PC-9 (cell line): ENCODE data around the gene RAPGEF1. TPM values are rescaled to one million over a fixed set of nuclear protein-coding genes. Genes with fewer than 3 reads are reported as not detected.

Experiments used
- BruUV-seq: library from RNA; stranded (reverse); fragments of 400-500 nt; replicated peaks from 2 replicates; lab custom pipeline; 2021; lab: Mats Ljungman, UMichigan
- CTCF ChIA-PET: fragments of 300-600 bp; sonication (Branson Sonifier 250); formaldehyde crosslinking; loops from one replicate; lab custom pipeline; 2022; ENCODE audit warnings: antibody characterized with exemption; lab: Charles Lee
- POLR2A ChIA-PET: fragments of 300-600 bp; sonication (Branson Sonifier 250); formaldehyde crosslinking; loops from one replicate; lab custom pipeline; 2022; ENCODE audit warnings: antibody characterized with exemption; ENCODE audit not compliant: unreplicated experiment; lab: Charles Lee
- DNase-seq, 2 experiments: peaks; one replicate each; pipeline versions ENCODE4 v3.0.0 to v3.0.0-alpha.2; 2015 to 2022; ENCODE audit warnings: mixed read lengths in 1 of 2
- H2AFZ ChIP-seq: fragments of 200-600 bp; sonication (generic); 2 replicates; pipeline ENCODE4 v1.8.1; 2017; ENCODE audit warnings: antibody characterized with exemption
- H3F3A ChIP-seq: fragments of 200-600 bp; sonication (generic); 2 replicates; pipeline ENCODE4 v1.8.1; 2017; ENCODE audit warnings: antibody characterized with exemption, mild to moderate bottlenecking, low read depth; ENCODE audit not compliant: insufficient read depth
- H3K27ac ChIP-seq: fragments of 200-600 bp; sonication (generic); 2 replicates; pipeline ENCODE4 v1.6.1; 2016; ENCODE audit warnings: mixed run types
- H3K27me3 ChIP-seq: fragments of 200-600 bp; sonication (generic); 2 replicates; pipeline ENCODE4 v1.6.1; 2016; ENCODE audit warnings: low read depth, mixed run types; ENCODE audit not compliant: insufficient read depth
- H3K36me3 ChIP-seq: fragments of 200-600 bp; sonication (generic); 2 replicates; pipeline ENCODE4 v1.6.1; 2016; ENCODE audit warnings: low read depth, mixed run types
- H3K4me1 ChIP-seq: fragments of 200-600 bp; sonication (generic); replicated peaks from 2 replicates; pipeline ENCODE4 v1.6.1; 2016; ENCODE audit warnings: mixed run types; ENCODE audit not compliant: insufficient read depth
- H3K4me2 ChIP-seq: fragments of 200-600 bp; sonication (generic); 2 replicates; pipeline ENCODE4 v1.6.1; 2017; ENCODE audit warnings: mixed run types
- H3K4me3 ChIP-seq: fragments of 200-600 bp; sonication (generic); 2 replicates; pipeline ENCODE4 v1.6.1; 2016; ENCODE audit warnings: mixed run types
- H3K79me2 ChIP-seq: fragments of 200-600 bp; sonication (generic); 2 replicates; pipeline ENCODE4 v1.6.1; 2017; ENCODE audit warnings: low read depth, mixed run types
- H3K9me2 ChIP-seq: fragments of 200-600 bp; sonication (generic); 2 replicates; pipeline ENCODE4 v1.8.1; 2017; ENCODE audit warnings: mild to moderate bottlenecking; ENCODE audit not compliant: insufficient read depth
- H3K9me3 ChIP-seq: fragments of 200-600 bp; sonication (generic); 2 replicates; pipeline ENCODE4 v1.8.1; 2016; ENCODE audit warnings: low read depth; ENCODE audit not compliant: insufficient read depth
- H4K20me1 ChIP-seq: fragments of 200-600 bp; sonication (generic); 2 replicates; pipeline ENCODE4 v1.8.1; 2017; ENCODE audit not compliant: insufficient read depth
- CTCF ChIP-seq: fragments of 200-600 bp; sonication (generic); conservative IDR thresholded peaks from 2 replicates; pipeline ENCODE4 v1.6.1; 2017; ENCODE audit warnings: mixed run types, antibody characterized with exemption, mild to moderate bottlenecking, moderate library complexity
- EZH2 ChIP-seq: fragments of 200-600 bp; sonication (generic); IDR thresholded peaks from 2 replicates; pipeline ENCODE4 v1.8.0; 2017; ENCODE audit warnings: antibody characterized with exemption, low read depth
- intact Hi-C: fragments of 100-400 bp; cut with micrococcal nuclease; formaldehyde crosslinking; loops from one replicate; pipeline ENCODE4 v1.10.0; 2022; ENCODE audit not compliant: unreplicated experiment
- total RNA-seq: library from RNA; stranded (reverse); gene quantifications from 2 replicates; pipeline ENCODE4 v1.2.3, GENCODE V29; 2021

The RAPGEF1 gene
- total RNA-seq, 1 experiment from 2014 or later, result 66.5 TPM

DNA sequence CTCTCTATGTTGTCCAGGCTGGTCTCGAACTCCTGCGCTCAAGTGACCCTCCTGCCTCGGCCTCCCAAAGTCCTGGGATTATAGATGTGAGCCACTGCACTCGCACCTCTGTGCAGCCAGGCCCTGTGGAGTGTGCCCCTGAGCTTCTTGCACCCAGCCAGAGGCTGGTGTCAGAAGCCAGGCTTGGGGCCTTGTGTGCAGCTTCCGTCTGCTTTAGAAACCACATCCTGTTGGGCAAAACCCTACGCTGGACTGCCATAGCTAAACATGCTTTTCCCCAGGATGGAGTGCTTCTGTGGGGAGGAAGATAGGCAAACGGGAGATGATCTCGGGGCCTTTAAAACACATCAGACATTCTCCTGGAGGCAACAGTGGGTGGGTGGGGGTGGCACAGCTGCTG lies 154.5 kb downstream of the RAPGEF1 start:
- Histone ChIP-seq H3K79me2 (no peaks in the 10 kb centered on the region), H3K9me2 (no peaks in the 10 kb centered on the region), H3K27ac (no peak overlapping the region), H3K27me3 (no peaks in the 10 kb centered on the region), H3K4me2 (no peak overlapping the region), H3K4me3 (no peak overlapping the region), H3F3A (no peaks in the 10 kb centered on the region), H3K36me3 (no peaks in the 10 kb centered on the region), H3K4me1 (no peaks in the 10 kb centered on the region), H4K20me1 (no peaks in the 10 kb centered on the region), H2AFZ (no peak overlapping the region), H3K9me3 (no peaks in the 10 kb centered on the region)
- ChIA-PET CTCF (interaction anchor here (0.5 kb wide), 1 partner anchor 15 kb away, joined by 4 read pairs; no protein-coding TSS in a partner anchor), POLR2A (no interaction called here)
- intact Hi-C loops, result no loop called here
- TF ChIP-seq CTCF, result no peak
- TF ChIP-seq EZH2, result no peak
- BruUV-seq, result no TSS peak
- DNase-seq, result no peak

- no peak overlapping the region for H3K27ac ChIP-seq
- ChIA-PET CTCF (no interaction called here), POLR2A (no interaction called here)
- TF ChIP-seq CTCF (no peak), EZH2 (no peak)
- DNase-seq, result no peak
- no peaks in the 10 kb centered on the region for H3K4me1 ChIP-seq
- H3K9me2 ChIP-seq, result no peaks in the 10 kb centered on the region
- H3K27me3 ChIP-seq, result no peaks in the 10 kb centered on the region
- no TSS peak for BruUV-seq
- H3K36me3 ChIP-seq, result no peaks in the 10 kb centered on the region
- no peaks in the 10 kb centered on the region for H3K79me2 ChIP-seq
- no peak overlapping the region for H3K4me3 ChIP-seq
- H3K4me2 ChIP-seq, result no peak overlapping the region
- no peak overlapping the region for H2AFZ ChIP-seq
- intact Hi-C loops, result no loop called here
- H3K9me3 ChIP-seq, result no peaks in the 10 kb centered on the region
- H3F3A ChIP-seq, result no peaks in the 10 kb centered on the region
- H4K20me1 ChIP-seq, result no peaks in the 10 kb centered on the region
Observed at GRCh38 chr9:131584858-131585257, 155.0 kb downstream of the RAPGEF1 start.

GRCh38 chr9:131583836-131584555 lies 155.9 kb downstream of the RAPGEF1 start:
- no peaks in the 10 kb centered on the region for H3F3A ChIP-seq
- no peaks in the 10 kb centered on the region for H3K27me3 ChIP-seq
- BruUV-seq, result no TSS peak
- H3K4me1 ChIP-seq, result no peaks in the 10 kb centered on the region
- ChIA-PET POLR2A (no interaction called here), CTCF (no interaction called here)
- H3K9me3 ChIP-seq, result no peaks in the 10 kb centered on the region
- no peak overlapping the region for H2AFZ ChIP-seq
- H3K4me3 ChIP-seq, result no peak overlapping the region
- intact Hi-C loops, result no loop called here
- H3K4me2 ChIP-seq, result no peak overlapping the region
- H3K79me2 ChIP-seq, result no peaks in the 10 kb centered on the region
- no peak for DNase-seq
- no peaks in the 10 kb centered on the region for H3K9me2 ChIP-seq
- TF ChIP-seq CTCF (no peak), EZH2 (no peak)
- no peaks in the 10 kb centered on the region for H4K20me1 ChIP-seq
- H3K36me3 ChIP-seq, result no peaks in the 10 kb centered on the region
- no peak overlapping the region for H3K27ac ChIP-seq
